ENCODE measurements around the gene PXMP4.
"Not testable (repeated sequence)": the region's sequence is repeated elsewhere in the genome, so short reads cannot be mapped to it uniquely, and the experiment has no call there.

The PXMP4 gene

GRCh38 chr20:33719989-33720709 is at the start of gene PXMP4:
TSS of gene PXMP4 (minus strand) at chr20:33720310. CDS start at chr20:33720207, 103 bp downstream.
- DNase-seq, result peak; percentile 76

DNA sequence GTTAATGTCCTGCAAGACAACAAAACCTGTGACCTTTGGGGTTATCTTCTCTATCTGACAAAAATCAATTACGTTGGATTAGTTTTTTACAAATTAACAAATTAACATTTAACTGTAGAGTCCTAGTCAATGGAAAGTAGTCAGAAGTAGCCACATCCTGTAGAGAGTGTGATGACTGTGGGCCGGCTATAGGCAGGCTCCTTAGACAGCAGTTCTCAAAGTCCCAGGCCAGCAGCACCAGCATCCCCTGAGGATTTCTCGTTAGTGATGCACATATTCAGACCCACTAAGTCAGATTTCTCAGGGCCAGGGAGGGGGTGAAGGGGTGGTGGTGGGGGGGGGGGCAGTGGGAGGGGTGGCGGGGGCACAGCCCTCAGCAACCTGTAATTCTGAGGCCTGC is 48.9 kb upstream of the PXMP4 start:
- DNase-seq, result no peak

DNA sequence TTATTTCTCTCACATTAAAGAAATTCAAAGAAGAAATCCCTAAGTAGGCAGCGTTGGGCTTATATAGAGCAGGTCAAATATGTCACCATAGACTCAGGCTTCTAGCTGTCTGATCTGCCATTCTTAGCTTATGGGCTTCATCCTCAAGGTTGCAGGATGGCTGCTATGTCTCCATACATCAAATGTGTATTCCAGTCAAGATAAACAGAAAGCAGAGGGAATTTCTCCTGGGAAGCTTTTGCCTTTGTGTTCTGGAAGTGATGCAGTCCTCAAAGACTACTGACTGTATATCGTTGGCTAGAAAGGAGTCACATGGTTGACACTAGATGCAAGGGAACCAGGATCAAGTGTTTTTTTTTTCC is 47.6 kb upstream of the PXMP4 start:
- no peak for DNase-seq

DNA sequence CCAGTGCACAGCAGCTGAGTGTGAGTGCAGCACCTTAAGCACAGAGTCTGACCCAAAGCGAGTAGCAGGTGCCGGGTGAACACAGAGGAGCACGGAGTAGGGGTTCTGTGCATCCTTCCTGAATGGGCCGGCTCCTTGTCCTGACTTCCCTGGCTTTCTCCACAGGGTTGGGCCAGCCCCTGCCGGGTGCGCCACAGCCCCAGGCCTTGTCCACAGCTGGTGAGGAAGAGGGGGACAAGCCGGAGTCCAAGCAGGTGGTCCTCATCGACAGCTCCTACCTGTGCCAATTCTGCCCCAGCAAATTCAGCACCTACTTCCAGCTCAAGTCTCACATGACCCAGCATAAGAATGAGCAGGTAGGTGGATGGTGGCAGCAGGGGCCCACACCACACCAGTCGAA is 46.6 kb upstream of the PXMP4 start:
- DNase-seq, result no peak

DNA sequence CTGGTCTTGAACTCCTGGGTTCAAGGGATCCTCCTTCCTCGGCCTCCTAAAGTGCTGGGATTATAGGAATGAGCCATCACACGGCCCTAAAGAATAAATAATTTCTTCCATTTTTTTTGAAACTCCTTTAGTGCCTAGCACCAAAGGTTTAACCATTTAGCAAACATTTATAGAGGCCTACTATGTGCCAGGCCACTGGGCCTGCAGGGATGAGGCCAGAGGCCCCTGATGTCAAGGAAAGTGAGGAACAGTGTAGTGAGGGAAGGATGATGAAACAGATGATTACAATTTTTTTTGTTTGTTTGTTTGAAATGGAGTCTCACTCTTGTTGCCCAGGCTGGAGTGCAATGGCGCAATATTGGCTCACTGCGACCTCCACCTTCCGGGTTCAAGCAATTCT is 45.5 kb upstream of the PXMP4 start:
- no peak for DNase-seq

DNA sequence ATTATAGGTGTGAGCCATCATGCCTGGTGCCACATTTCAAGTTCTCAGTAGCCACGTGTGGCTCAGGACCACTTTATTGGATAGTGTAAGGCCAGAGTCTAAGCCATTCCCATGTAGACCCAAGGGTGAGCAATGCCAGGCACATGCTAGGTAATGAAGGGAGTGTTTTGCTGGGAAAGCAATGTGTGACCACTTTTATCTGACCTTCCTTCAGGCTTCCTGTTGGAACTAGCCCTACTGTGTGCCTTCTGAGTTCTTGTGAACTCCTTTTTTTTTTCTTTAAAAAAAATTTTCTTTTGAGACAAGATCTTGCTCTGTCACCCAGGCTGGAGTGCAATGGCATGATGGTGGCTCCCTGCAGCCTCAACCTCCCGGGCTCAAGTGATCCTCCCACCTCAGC is 45.0 kb upstream of the PXMP4 start:
- DNase-seq, result no peak

GRCh38 chr20:33761698-33762250 is 41.7 kb upstream of the PXMP4 start:
- no peak for DNase-seq

GRCh38 chr20:33757458-33757857 is 37.3 kb upstream of the PXMP4 start:
- no peak for DNase-seq

- no peak for DNase-seq
Observed at GRCh38 chr20:33757046-33757445, 36.9 kb upstream of the PXMP4 start.

GRCh38 chr20:33755936-33756490 is 35.9 kb upstream of the PXMP4 start:
- DNase-seq, result not testable (repeated sequence)

DNA sequence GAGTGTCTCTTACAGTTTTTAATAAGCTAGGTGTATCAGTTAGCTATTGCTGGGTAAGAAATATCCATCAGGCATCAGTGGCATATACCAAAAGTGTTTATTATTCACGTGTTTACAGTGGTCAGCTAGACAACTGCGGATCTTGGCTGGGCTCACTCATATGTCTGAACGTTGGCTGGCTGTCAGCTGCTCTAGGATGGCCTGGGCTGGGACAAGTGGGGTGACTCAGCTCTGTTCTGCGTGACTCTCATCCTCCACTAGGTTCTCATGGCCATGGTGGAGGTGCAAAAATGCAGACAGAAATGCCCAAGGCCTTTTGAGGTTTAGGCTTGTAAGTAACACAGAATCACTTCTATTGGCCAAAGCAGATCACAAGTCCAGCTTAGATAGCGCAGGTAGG is 33.7 kb upstream of the PXMP4 start:
- no peak for DNase-seq

DNA sequence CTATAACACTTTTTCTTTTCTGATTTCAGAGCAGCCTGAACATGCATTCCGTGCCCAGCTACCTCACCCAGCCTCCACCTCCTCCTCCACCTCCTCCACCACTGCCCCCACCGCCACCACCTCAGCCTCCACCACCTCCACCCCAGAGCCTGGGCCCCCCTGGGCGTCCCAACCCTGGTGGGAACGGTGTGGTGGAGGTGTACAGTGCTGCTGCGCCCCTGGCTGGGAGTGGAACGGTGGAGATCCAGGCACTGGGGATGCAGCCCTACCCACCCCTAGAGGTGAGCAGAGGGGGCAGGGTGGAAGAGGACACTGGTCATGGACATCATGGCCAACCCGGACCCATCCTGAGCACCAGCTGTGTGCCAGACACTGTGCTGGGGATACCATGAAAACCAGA is 33.0 kb upstream of the PXMP4 start:
- no peak for DNase-seq

DNA sequence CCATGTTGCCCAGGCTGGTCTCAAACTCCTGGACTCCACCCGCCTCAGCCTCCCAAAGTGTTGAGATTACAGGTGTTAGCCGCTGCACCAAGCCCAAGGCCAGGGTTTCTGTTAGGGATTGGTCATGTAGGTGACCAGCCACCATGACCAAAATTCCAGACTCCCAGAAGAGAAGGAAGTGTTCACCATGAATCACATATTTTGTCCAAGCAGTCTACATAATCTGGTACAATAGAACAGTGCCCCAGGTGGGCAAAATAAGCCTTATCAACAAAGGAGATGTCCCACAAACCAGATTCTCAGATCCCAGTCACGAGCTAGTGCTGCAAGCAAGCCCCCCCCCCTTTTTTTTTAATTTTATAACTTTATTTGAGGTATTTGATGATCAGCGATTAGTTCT is 31.7 kb upstream of the PXMP4 start:
- no peak for DNase-seq

GRCh38 chr20:33746325-33746998 is 26.4 kb upstream of the PXMP4 start:
- DNase-seq, result no peak

DNA sequence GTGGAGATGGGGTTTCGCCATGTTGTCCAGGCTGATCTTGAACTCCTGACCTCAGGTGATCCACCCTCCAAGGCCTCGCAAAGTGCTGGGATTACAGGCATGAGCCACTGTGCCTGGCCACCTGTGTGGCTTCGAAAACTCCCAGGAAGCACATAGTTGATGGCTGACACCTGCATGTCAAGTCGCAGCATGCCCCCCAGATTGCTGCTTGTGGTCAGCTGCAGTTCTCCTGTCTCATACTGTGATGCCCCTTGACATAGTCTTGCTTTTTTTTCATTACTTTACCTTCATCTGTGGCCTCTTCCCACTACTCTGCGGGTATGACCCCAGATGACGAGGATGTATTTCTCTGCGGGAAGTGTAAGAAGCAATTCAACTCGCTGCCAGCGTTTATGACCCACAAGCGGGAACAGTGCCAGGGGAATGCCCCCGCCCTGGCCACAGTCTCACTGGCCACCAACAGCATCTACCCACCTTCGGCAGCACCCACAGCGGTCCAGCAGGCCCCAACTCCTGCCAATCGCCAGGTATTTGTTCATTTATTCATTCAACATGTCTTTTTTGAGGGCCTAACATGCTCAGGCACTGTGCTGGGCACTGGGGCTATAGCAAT is 24.8 kb upstream of the PXMP4 start:
- no peak for DNase-seq

DNA sequence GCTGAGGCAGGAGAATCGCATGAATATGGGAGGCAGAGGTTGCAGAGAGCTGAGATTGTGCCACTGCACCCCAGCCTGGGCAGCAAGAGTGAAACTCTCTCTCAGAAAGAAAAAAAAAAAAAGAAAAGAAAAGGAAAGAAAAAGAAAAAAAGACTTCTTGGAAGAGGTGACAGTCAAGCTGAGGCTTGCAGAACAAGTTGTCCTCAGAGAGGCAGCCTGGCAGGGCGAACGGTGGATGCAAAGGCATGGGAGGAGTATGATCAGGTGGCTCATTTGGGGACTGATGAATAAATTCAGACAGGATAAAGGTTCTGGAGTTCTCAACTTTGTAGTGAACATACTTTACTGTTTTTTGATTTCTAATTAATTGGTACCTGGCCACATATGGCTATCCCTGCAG is 24.1 kb upstream of the PXMP4 start:
- DNase-seq, result no peak

GRCh38 chr20:33740189-33740588 is 20.1 kb upstream of the PXMP4 start:
- DNase-seq, result no peak

DNA sequence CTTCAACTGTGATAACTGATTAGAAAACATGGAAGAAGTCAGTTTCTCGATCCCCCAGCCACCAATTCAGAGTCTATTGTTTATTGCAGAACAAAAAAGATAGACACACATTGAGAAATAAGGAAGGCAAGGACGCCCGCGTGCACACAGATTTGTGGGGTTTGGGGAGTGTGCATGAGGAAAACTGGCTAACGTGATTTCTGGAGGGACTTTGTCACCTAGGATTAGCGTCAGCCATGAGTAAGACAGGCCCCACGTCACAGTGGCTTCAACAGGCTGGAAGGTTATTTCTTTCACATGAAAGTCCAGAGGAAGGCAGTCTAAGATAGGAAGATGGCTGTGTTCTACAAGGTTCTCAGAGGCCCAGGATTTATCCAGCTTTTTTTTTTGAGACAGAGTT is 19.4 kb upstream of the PXMP4 start:
- no peak for DNase-seq

- DNase-seq, result no peak
Observed at GRCh38 chr20:33736962-33737361, 16.9 kb upstream of the PXMP4 start.

- DNase-seq, result no peak
Observed at GRCh38 chr20:33733654-33734576, 13.8 kb upstream of the PXMP4 start.

DNA sequence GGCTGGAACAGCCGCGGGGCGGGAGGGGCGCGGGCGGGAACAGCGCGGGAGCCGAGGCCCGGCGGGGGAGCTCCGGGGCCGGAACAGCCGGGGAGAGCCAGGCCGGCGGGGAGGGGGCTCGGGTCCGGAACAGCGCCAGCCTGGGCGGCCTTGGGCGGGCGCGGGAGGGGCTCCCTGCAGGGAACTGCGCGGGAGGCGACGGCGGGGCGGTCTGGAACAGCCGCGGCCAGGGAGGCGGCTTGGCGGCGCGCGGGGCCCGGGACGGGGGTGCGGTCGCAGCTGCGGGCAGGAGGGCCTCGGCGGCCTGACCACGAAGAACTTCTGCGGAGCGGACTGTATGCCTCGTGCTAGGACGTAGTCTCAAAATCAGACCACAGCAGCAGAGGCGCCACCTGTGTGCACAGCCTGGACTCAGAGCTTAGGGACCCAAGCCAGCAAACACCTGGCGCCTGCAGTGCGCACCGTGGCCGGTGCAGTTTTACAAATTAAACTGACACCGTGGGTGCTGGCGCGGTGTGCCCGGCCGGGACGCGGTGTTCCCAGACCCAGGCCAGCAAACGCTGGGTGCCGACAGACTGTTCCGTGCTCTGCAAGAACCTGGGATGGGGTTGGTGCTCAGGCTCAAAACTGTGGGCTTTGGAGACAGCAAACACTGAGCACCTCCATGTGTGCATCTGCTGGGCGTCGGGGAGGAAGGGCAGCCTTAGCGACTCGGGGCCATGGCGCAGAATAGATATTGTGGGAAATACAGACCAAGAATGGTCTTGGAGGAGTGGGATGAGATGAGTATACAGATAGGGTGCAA is 12.3 kb upstream of the PXMP4 start:
- DNase-seq, result peak; percentile 79

- DNase-seq, result peak; percentile 87
Observed at GRCh38 chr20:33731693-33732165, 11.6 kb upstream of the PXMP4 start, which contains the start of gene ZNF341. TSS of gene ZNF341 (plus strand) at chr20:33731996. CDS start at chr20:33732022, 26 bp downstream.
